Central memory CD4-positive, alpha-beta T cell (primary cell): ENCODE results near the gene ELMO1.

Experiments used
- DNase-seq: peaks from one replicate; pipeline ENCODE4 v3.0.0; 2022

ELMO1 gene

DNA sequence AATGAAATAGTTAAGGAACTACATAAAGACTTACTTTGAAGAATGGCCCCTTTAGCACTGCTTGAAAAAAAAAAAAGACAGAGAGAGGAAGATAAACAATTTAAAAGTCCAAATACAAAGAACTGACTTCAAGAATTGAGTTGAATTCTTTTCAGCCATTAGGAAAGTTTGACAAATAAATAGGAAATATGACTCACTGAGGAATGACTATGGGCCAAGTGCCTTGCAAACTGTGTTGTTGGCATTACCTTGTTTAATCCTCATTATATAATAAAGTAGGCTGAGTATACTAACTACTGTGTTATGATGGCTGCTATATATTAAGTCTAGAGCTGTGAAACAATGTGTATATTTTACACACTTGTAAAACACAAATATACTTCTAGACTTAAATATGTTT is 151.1 kb downstream of the ELMO1 start:
- DNase-seq: no peak

DNA sequence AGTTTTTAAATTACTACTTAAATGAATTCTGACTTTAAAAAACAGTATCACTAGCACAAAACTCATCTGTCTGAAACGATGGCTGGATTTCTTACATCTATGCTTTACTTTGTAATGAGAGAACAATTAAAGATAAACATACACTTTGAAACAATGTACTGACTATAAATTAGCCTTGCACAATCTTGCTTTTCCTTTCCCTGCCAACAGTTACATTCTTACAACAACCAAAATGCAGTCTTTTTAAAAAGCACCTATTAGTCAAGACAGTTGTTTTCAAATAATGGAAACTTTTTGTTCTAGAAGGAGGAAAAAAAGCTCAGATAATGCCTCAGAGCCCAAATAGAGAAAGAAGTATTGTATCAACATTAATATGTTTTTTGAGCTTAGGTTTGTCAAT is 153.3 kb downstream of the ELMO1 start:
- no peak for DNase-seq

DNA sequence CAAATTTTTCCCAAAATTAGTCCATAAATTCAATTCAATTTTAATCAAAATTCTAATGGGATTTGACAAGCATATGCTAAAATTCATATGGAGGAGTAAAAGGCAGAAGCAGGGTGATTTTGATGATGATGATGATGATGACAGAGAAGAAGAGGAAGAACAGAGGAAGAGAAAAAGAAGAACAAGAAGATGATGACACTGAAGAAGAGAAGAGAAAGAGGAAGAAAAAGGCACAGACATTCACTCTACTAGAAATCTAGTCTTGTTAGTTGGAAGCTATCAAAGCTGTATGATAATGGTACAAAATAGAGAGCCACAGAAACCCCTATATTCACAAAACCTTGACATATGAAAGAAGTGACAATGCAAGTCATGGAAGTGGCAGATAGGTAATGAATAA is 157.9 kb downstream of the ELMO1 start:
- no peak for DNase-seq

DNA sequence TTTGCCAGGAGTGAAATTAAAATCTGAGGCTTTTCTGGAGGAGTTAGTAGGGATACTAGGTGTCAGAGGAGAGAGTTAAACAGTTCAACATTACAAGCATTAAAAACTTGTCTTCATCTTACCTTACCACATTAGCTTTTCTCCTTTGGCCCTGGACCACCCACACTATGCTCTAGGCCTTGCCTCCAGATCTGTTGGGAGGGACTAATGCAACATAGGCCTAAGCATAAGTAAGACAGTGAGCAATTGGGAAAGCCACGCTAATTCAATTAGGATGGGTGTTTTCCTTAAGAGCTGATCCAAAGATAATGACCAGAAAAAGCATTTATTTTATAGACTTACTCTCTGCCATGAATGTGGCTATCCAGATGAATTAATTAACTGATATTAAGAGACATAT is 158.9 kb downstream of the ELMO1 start:
- DNase-seq: no peak

DNA sequence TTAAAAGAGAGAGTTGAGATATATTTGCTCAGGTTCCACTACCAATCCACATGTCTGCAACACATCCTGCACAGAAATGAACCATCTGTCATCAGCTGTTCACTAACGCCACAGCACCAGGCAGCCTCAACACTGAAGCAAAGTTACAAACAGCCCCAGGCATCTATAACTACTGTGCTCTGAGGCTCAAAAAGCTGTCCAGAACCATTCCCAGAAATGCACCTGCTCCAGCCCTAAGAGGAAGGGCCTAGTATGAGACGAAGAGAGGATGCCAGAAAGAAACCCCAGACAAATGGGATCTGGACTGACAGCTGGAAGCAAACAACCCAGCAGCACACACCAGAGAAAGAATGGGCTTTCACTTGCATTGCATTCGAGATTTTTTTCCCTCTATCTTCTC is 159.3 kb downstream of the ELMO1 start:
- DNase-seq: no peak

DNA sequence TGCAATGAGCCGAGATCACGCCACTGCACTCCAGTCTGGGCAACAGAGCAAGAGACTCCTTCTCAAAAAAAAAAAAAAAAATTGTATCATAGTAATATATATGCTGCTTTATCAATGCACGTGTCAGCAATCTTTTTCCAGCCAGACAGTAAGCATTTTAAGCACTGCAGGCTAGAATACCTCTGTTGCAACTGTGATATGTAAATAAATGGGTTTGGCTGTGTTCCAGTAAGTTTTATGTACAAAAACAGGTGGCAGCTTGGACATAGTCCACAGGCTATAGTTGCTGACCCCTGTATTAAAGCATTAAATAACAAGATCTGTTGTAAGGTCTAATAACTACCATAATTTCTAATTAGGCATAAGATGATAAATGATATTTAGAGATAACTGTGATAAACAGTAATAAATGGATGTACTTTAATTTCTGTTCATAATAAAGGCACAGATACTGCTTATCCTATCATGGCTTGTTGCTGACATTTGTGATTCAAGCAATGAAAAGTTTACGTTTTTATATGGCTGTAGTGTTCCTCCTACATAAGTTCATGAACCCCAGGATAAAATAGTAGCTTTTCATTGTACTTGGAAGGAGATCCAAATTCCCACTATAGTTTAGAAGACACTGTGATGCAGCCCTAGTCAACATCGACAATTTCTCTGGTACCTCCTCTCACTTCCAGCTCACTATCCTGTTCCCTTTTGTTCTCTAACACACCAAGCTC is 161.4 kb downstream of the ELMO1 start:
- DNase-seq: no peak

DNA sequence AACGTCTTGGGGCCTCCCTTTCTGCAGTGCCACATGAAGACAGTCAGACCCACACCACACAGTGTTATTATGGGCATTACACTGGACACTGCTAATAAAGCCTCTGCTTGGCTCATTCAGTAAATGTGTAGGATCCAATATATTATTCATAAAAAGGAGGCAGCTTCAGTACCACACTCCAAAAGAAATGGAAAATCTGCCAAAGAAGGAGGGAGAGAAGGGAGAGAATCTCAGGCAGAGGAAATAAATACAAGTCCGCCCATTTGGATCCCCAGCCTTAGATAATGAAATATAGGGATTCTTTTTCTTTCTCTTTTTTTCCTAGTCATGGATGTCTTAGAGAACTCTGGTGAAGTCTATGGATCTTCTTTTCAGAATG is 162.2 kb downstream of the ELMO1 start:
- DNase-seq: no peak

DNA sequence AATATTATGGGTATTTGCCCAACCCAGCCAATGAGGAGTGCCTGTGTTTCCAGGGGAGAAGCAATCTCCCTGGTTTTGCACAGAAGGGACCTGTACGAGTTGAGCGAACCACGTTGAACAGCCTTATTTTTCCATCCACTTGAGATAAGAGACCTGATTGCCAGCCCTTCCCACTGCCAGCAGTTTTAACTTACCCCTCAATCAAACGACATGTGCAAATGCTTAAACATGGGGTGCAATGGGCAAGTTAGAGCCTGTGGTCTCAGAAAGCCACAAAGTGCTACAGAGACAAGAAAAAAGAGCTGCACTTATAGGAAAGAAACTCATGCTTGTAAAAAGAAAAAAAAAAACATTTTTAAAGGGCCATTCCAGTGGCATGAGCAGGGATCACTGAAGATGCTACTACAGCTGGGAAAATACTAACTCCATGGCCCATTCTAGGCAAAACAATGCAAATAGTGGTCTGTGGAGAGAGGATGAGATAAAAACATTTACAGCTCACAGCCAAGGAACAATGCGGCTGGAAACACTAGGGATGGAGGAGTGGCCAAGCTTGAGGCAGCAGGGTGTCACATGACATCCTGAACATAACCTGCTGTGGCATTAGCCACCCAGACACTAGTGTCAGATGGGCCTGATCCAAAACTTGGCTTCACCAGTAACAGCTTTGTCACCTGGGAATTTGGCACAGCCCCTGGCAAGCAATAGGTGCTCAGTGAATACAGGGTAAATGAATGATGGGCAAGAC is 162.8 kb downstream of the ELMO1 start:
- no peak for DNase-seq

DNA sequence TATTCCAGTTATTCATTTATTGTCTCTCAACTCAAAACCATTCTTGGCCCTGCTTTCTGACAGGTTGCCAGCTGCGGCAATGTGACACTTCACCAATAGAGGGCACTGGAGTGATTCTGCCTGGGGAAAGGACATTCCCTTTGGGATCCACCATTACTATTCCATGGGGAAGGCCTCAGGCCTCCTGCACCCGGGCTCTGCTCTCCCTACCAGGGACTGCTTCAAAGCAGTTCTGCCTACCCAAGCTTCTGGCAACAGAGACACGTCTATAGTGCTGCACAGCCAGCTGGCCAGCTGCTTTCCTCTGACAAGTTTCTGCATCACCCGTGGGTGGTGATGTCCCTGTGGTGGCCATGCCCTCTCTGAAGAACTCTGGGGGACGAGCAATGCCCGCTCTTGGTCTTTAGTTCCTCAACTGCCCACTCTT is 163.8 kb downstream of the ELMO1 start:
- DNase-seq: peak; percentile 17

DNA sequence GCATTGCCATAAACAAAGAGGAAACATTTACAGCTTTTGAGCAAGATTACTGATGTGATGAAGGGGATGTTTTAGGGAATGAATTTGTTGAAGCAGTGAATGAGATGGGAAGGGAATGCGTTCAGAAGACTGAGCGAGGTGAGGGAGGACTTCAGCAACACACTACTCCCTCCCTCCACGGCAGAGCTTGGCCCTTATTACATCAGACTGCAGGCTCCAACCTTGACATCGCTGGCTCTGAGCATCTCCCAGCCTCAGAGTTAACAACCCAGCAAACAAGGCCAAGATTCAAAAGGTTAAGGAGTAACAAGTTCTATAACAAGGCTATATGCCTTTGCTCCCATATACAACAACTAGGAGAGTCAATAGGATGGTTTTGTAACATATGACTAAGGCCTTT is 164.4 kb downstream of the ELMO1 start:
- no peak for DNase-seq

DNA sequence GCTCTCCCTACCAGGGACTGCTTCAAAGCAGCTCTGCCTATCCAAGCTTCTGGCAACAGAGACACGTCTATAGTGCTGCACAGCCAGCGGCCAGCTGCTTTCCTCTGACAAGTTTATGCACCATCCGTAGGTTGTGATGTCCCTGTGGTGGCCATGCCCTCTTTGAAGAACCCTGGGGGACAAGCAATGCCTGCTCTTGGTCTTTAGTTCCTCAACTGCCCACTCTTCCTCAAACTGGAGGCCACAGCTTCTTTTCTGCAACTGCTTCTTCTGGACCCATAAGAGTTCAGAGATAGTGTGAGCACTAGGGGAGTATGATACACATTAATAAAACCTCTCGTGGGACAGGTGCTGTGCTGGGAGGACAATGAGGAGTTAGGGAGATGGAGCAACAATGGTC is 164.9 kb downstream of the ELMO1 start:
- no peak for DNase-seq

DNA sequence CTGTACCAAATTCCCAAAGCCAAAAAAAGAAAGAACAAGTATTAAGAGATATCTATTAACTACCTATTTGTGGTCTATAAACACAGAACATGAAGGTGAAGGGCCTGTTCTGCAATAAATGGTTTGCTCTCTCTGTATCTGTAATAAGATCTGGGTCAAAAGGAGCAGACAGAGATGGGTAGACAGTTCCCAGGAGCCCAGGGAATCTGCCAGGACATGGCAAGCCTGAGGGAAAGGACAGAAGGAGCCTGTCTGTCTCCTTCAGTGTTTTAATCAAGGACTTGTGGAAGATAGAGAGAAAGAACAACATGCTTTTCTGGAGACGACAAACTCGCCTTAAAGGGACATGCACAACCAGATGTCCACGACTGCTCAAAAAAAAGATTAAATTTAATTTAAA is 165.7 kb downstream of the ELMO1 start:
- DNase-seq: no peak

DNA sequence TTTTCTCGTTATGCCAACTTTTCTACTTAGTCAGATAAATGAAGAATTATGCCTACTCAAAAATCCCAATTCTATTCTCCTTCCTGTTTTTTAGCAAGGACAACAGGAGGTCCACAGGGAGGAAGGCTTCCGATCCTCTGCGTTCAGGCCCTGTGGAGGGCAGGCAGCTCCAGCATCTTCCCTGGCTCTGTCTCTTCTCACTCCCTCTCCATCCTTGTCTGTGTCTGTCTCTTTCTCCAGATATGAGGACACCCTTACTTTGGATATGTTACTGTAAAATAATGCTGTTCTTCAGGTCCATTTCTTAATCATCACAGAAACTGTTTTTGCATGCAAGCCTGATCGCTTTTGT is 166.6 kb downstream of the ELMO1 start:
- DNase-seq: no peak

DNA sequence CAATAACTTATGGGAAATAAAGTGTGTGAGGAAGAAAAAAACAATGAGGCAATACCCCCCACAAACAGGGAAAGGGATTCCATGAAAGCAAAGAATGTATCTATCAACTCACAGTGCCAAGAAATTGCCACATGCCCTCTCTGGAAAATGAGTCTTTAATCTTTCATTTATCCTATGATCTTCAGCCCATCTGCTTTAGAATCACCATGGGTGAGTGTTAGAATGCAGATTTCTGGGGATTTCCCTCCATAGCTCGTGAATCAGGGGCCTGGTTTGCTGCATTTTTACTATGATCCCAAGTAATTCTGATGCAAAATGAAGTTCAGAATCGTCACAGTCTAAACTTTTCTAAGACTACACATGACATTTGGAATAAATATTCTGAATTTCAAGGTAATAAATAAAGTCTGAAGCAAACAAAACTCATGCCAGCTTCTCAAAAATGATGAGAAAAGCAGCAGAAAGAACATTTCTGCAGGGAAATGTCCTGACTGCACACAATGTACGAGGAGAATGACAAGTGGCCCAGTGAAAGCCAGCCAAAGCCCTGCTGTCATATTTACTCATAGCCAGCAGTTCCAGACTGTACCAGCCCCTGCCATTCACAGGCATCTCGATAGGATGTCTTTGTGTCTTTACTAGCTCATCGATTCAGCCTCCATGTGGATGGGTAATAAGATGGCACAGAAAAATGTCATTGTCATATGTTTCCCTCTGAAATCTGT is 167.1 kb downstream of the ELMO1 start:
- DNase-seq: no peak

DNA sequence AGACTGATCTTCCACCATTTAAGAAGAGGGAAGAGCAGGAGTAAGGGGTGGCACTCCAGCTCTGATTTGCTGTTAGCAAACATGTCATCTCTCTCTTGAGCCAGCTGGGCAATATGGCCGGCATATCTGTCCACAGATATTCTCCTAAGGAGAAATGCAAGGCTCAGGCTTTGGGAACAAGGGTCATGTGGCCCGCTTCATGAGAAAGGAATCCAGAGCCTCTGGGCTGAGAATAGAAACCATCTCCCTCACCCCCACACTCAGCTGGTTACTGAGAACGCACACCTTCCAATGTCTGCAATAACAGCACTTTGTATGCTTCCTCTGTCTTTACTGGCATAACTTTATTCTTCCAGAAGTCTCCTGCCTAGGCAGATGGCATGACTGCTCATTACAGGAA is 171.2 kb downstream of the ELMO1 start:
- no peak for DNase-seq

DNA sequence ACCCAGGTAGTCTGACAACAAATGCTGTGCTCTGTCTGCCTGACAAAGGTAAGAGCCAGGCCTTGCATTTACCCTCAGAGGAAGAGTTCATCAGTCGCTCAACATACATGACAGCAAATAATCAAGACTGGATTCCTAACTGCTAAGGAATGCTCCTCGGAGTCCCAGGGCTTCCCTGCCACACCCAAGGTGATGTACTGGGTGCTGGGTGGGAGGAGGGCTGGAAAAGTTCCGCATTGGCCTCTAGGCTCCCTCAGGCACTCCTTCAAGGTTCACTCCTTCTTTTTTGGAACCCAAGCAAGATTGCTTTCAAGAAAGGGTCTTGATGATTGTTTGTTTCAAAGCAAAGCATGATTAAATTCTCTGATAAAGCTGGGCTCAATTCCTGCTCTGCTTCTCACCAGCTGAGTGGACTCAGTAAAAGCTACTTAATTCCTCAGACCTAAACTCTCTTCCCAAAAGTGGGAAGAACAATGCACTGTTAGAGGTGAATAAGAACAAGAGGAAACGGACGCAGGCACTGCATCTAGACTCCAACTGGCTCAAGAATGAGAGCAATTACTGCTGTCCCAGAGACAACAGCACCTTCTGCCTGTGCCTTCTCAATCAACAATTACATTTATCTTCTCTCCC is 173.5 kb downstream of the ELMO1 start:
- no peak for DNase-seq

DNA sequence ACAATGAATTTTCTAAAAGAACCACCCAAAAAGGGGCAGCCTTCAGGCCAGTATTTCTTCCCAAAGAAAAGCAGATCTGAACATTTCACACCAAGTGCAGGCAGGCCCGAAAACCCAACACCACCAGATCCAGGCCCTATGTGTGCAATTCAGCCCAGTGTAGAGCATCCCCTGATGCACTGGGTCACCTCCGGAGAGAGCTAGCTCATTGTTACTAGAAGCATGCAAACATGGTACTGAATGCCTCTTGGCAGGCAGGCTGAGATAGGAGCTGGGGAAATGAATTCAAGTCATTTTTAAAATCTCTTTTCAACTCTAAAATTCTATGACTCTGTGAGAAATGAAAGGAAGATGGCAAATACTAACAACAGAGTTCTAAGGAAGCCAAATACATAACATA is 174.8 kb downstream of the ELMO1 start:
- no peak for DNase-seq

DNA sequence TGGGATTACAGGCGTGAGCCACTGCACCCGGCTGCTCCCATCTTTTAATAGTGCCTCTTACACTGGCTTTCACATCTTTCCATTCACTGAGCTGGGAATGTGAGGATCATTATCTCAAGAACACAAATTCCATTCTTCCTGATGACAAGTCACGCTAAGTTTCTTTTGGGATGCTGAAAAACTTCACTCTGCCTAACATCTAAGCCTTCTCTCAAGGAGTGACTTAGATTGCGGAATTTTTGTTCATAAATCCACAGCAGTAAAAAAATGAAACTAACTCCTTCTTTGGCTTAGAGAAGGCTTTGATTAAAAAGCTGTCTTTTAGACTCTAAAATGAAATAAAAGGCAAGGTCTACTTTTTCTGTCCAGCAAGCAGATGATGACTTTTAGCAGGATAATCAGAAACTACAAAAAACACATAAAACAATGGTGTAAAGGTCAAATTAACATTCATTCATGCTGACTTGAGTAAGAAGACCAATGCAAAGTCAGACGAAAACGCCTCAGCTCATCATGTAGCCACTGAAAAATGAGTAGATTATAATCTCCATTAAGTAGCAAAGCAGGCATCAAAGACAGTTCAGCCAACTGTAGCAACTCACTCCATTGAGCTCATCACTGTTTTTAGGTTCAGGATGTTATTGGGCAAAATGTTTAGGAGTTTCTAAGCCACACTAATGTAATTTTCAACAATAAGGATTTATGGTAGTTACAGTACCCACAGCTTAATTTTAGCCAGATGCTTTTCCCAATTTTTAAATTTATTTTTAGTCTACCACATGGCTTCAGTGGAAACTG is 178.8 kb downstream of the ELMO1 start:
- DNase-seq: no peak

DNA sequence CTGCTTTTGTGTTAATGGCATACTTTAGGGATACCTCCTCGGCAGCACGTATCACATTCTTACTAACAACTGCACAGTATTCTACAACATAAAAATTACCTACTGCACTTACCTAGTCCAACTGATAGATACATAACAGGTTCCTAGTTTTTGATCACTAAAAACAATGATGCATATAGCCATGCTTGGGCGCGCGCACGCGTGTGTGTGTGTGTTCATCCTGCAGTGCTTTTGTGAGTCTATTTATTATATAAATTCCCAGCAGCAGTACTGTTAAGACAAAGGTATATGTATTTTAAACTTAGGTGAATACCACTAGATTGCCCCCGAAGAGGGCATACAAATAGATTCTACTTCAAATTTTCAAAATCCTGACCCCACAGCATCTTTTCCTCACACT is 181.4 kb downstream of the ELMO1 start:
- DNase-seq: no peak

DNA sequence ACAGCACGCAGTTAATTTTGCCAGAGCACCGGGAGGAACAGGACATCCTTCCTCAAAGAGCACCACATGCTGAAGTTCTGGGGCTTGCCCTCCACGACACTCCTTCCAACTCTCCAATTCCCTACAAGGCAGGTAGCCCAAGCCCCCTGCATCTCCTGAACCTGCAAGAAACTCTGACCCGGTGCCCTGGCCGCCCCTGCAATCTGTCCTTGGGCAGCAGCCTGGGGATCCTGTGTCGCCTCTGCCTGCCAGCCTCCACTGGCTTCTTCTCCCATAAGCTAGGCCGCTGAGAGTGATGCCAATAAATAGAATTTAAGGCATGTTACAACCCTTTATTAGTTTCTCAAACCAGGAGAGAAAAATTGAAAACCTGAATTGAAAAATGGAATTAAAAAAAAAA is 182.8 kb downstream of the ELMO1 start:
- no peak for DNase-seq

DNA sequence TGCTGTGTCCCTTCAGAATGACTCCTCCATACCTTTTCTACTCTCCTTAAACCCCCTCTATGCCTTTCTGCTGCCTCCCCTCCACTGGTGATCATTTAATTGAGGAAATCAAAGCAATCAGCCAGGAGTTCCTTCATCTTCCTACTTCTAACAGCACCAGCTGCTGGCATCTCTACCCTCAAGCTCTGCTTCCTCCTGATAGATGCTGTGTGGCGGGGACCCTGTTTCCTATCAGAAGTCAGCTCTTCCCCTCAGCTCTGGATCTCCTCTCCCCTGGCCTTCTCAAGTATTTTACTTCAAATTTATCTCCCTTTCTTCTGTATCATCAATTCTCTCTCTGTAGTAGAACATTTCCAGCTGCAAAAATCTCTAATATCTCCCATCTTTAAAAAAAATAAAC is 183.7 kb downstream of the ELMO1 start:
- no peak for DNase-seq

DNA sequence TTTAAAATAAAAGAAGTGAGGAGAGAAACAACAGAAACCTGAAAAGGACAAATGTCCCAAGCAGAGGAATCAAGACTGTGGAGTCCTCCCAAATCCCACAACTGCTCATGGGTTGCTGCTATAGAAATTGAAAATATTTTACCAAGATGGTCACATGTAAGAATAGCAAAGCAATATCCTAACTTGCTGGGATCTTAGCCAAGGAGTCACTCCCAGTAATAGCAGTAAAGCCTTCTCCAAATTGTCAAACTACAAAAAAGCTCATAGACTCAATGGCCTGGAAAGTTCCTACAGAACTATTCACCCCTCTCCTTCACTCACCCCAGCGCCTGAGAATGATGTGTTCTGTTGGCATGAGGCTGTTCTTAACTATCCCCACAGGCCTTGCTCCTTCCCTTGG is 186.5 kb downstream of the ELMO1 start:
- no peak for DNase-seq

DNA sequence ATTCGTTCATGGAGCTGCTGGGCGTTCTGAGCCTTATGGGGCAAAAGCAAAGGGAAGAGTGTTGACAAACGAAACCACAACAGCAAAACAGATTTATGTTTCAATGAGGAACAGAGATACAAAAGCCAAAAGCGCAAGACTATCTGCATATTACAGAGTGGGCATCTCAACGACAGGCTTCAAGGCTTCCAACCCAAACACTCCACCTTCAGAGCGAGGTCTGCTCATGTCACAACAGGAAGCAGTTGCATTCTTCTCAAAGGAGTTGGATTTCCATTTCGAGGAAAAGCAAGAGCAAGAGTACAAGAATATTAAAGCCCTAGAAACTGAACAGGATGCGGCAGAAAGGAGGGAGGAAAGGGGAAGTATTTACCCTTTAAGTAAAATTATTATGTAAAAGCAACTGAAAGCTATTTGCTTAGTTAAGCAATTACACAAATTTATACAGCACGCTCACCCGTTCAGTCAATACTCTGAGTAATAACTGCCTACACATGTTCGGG is 189.3 kb downstream of the ELMO1 start:
- DNase-seq: no peak
